Measurements from ENCODE around the gene LRRC46. TPM values are rescaled to one million over a fixed set of nuclear protein-coding genes. Genes with fewer than 3 reads are reported as not detected.

LRRC46 gene
- total RNA-seq, 4 donors from 2014 or later: 0.14 to 1.5 (median 0.76) TPM

DNA sequence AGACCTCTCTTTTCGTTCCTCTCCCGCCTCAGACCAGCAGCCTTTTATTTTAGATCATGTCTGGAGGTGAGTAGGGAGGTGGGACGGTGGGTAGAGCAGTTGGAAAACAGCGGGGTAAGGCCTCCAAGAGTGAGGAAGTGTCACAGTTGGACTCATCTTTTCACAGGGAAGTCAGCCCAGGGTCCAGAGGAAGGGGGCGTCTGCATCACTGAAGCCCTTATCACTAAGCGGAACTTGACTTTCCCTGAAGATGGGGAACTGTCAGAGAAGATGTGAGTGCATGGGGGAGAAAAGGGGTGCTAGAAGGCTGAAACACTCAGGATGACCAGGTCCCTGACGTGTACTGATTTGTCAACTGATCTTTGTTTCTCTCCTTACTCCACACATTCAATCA is 461 bp downstream of the LRRC46 start:
- TF ChIP-seq, protein P1, sequence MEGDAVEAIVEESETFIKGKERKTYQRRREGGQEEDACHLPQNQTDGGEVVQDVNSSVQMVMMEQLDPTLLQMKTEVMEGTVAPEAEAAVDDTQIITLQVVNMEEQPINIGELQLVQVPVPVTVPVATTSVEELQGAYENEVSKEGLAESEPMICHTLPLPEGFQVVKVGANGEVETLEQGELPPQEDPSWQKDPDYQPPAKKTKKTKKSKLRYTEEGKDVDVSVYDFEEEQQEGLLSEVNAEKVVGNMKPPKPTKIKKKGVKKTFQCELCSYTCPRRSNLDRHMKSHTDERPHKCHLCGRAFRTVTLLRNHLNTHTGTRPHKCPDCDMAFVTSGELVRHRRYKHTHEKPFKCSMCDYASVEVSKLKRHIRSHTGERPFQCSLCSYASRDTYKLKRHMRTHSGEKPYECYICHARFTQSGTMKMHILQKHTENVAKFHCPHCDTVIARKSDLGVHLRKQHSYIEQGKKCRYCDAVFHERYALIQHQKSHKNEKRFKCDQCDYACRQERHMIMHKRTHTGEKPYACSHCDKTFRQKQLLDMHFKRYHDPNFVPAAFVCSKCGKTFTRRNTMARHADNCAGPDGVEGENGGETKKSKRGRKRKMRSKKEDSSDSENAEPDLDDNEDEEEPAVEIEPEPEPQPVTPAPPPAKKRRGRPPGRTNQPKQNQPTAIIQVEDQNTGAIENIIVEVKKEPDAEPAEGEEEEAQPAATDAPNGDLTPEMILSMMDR (IDR thresholded peaks at IDR 0.05): no peak
- no peak for TF ChIP-seq POLR2A (IDR thresholded peaks at IDR 0.05)
- no peaks in the 10 kb centered on the region for H3K4me1 ChIP-seq
- H3K4me3 ChIP-seq: peak overlapping the region; percentile 71 to 73
- H3K27me3 ChIP-seq: no peaks in the 10 kb centered on the region
- no peak overlapping the region for H3K27ac ChIP-seq
- no peaks in the 10 kb centered on the region for H3K36me3 ChIP-seq
- H3K9me3 ChIP-seq: no peaks in the 10 kb centered on the region
- no peak for DNase-seq
- intact Hi-C loops (cut with DNase I; ENCODE audit: low total_unique reads): no loop called here

- H3K4me1 ChIP-seq: no peaks in the 10 kb centered on the region
- no peak for DNase-seq
- H3K4me3 ChIP-seq: no peak overlapping the region
- intact Hi-C loops (cut with DNase I; ENCODE audit: low total_unique reads): no loop called here
- H3K9me3 ChIP-seq: no peaks in the 10 kb centered on the region
- no peaks in the 10 kb centered on the region for H3K36me3 ChIP-seq
- TF ChIP-seq POLR2A (IDR thresholded peaks at IDR 0.05): no peak
- TF ChIP-seq, protein P1 (IDR thresholded peaks at IDR 0.05): no peak
- no peaks in the 10 kb centered on the region for H3K27me3 ChIP-seq
- H3K27ac ChIP-seq: no peak overlapping the region
Measured at GRCh38 chr17:47834756-47835155, 3.3 kb downstream of the LRRC46 start.

- no peak overlapping the region for H3K4me3 ChIP-seq
- H3K4me1 ChIP-seq: no peaks in the 10 kb centered on the region
- DNase-seq: no peak
- no peaks in the 10 kb centered on the region for H3K9me3 ChIP-seq
- H3K27me3 ChIP-seq: no peaks in the 10 kb centered on the region
- H3K27ac ChIP-seq: no peak overlapping the region
- intact Hi-C loops (cut with DNase I; ENCODE audit: low total_unique reads): no loop called here
- H3K36me3 ChIP-seq: no peaks in the 10 kb centered on the region
- TF ChIP-seq POLR2A (IDR thresholded peaks at IDR 0.05): no peak
- TF ChIP-seq, protein P1 (IDR thresholded peaks at IDR 0.05): no peak
Measured at GRCh38 chr17:47836601-47837000, 5.1 kb downstream of the LRRC46 start.

GRCh38 chr17:47837401-47838039 is 6.0 kb downstream of the LRRC46 start:
- Histone ChIP-seq H3K4me1 (no peaks in the 10 kb centered on the region), H3K4me3 (no peak overlapping the region), H3K36me3 (no peaks in the 10 kb centered on the region), H3K27ac (no peak overlapping the region), H3K27me3 (no peaks in the 10 kb centered on the region), H3K9me3 (no peaks in the 10 kb centered on the region)
- intact Hi-C loops (cut with DNase I; ENCODE audit: low total_unique reads): no loop called here
- TF ChIP-seq, protein P1 (IDR thresholded peaks at IDR 0.05): no peak
- no peak for TF ChIP-seq POLR2A (IDR thresholded peaks at IDR 0.05)
- no peak for DNase-seq

- DNase-seq: no peak
- no peak for TF ChIP-seq POLR2A (IDR thresholded peaks at IDR 0.05)
- TF ChIP-seq, protein P1 (IDR thresholded peaks at IDR 0.05): no peak
- Histone ChIP-seq H3K27me3 (no peaks in the 10 kb centered on the region), H3K9me3 (no peaks in the 10 kb centered on the region), H3K36me3 (no peaks in the 10 kb centered on the region), H3K4me1 (no peaks in the 10 kb centered on the region), H3K4me3 (no peak overlapping the region), H3K27ac (no peak overlapping the region)
- intact Hi-C loops (cut with DNase I; ENCODE audit: low total_unique reads): no loop called here
Measured at GRCh38 chr17:47838636-47839035, 7.2 kb downstream of the LRRC46 start.

Data from uterus (tissue), 4 donors.